Posterior vena cava (tissue), 2 donors: ENCODE results near the gene MSN. TPM values are rescaled to one million over a fixed set of nuclear protein-coding genes. Genes with fewer than 3 reads are reported as not detected.
A peak's percentile ranks its signal among the peaks of the same experiment; 100 is the strongest.
"Not testable (repeated sequence)": the region's sequence is repeated elsewhere in the genome, so short reads cannot be mapped to it uniquely, and the experiment has no call there.

Experiments used
- DNase-seq: peaks from one replicate; pipeline ENCODE4 v3.0.0-alpha.2; 2020; ENCODE audit warnings: low spot score
- intact Hi-C, 2 donors: fragments of 100-400 bp; cut with DNase I; formaldehyde crosslinking; loops; one replicate each; pipeline versions ENCODE4 v1.14.1 to v1.14.2; 2022 to 2023
- long read RNA-seq, 2 donors: library from polyadenylated mRNA; unstranded; transcript quantifications; one replicate each; pipeline ENCODE4 v2.0.0, GENCODE V29; 2020 to 2021
- total RNA-seq, 2 donors: library from RNA; stranded (reverse); fragmentation: NEBNext Ultra II Directional; extraction: Animal tissue kit (Norgen Biotek cat#: 25700); gene quantifications; one replicate each; pipeline ENCODE4 v1.2.1, GENCODE V29; 2021
- donor health status: DM: yes; HTN: yes; CAD: no.
- donor health status: DM: yes; HTN: yes; CAD: no.

The MSN gene
- total RNA-seq, result 100 to 1,000 TPM; 342 to 478 TPM
- long read RNA-seq, donor 1, transcript MSN-201 (13 exons, 3,944 nt), result major isoform, 20 of 86 reads
- long read RNA-seq, donor 1, partial matches to known transcripts, result 28 of 86 reads
- long read RNA-seq, donor 1, other reads (novel, unspliced or antisense), result 38 of 86 reads
- long read RNA-seq, donor 2, transcript MSN-201 (13 exons, 3,944 nt), result major isoform, 5 of 120 reads
- long read RNA-seq, donor 2, partial matches to known transcripts, result 75 of 120 reads
- long read RNA-seq, donor 2, other reads (novel, unspliced or antisense), result 40 of 120 reads

- intact Hi-C loops, result no loop called here
- peak; percentile 95 for DNase-seq
Observed at GRCh38 chrX:65667503-65668376, at the start of gene MSN. TSS of gene MSN (plus strand) at chrX:65667654. CDS start at chrX:65667842, 188 bp downstream.

- DNase-seq, intact Hi-C loops: not testable (repeated sequence)
Observed at GRCh38 chrX:65620096-65620705, 47.3 kb upstream of the MSN start.

GRCh38 chrX:65630771-65631170, 36.7 kb upstream of the MSN start:
- DNase-seq, result no peak

GRCh38 chrX:65633826-65634225, 33.6 kb upstream of the MSN start:
- intact Hi-C loops, result no loop called here
- DNase-seq, result no peak

More at GRCh38 chrX:65630771-65631170, 36.7 kb upstream of the MSN start:
- intact Hi-C loops, result no loop called here

- intact Hi-C loops, result loop anchor here in 1 of 2 donors (5.0 kb wide), 1 partner anchor 32 kb away; no protein-coding TSS in a partner anchor
- no peak for DNase-seq
Observed at GRCh38 chrX:65634732-65635131, 32.7 kb upstream of the MSN start.

- intact Hi-C loops, result loop anchor here in 1 of 2 donors (5.0 kb wide), 1 partner anchor 33 kb away; no protein-coding TSS in a partner anchor
Observed at GRCh38 chrX:65635378-65635777, 32.1 kb upstream of the MSN start.

GRCh38 chrX:65635822-65636221, 31.6 kb upstream of the MSN start:
- intact Hi-C loops, result loop anchor here in 1 of 2 donors (5.0 kb wide), 1 partner anchor 34 kb away; no protein-coding TSS in a partner anchor
- no peak for DNase-seq

More at GRCh38 chrX:65635378-65635777, 32.1 kb upstream of the MSN start:
- DNase-seq, result no peak

GRCh38 chrX:65636261-65636660, 31.2 kb upstream of the MSN start:
- DNase-seq, result not testable (repeated sequence)
- intact Hi-C loops, result loop anchor here in 1 of 2 donors (5.0 kb wide), 1 partner anchor 34 kb away; no protein-coding TSS in a partner anchor

GRCh38 chrX:65637335-65637734, 30.1 kb upstream of the MSN start:
- intact Hi-C loops, result loop anchor here in 1 of 2 donors (5.0 kb wide), 1 partner anchor 35 kb away; no protein-coding TSS in a partner anchor
- DNase-seq, result no peak

- intact Hi-C loops, result no loop called here
- no peak for DNase-seq
Observed at GRCh38 chrX:65642914-65643491, 24.5 kb upstream of the MSN start.

- intact Hi-C loops, result no loop called here
- no peak for DNase-seq
Observed at GRCh38 chrX:65643531-65644052, 23.9 kb upstream of the MSN start.

GRCh38 chrX:65644621-65645289, 22.7 kb upstream of the MSN start:
- intact Hi-C loops, result no loop called here
- DNase-seq, result peak; percentile 94

GRCh38 chrX:65647801-65648200, 19.7 kb upstream of the MSN start:
- DNase-seq, result no peak
- intact Hi-C loops, result loop anchor here in 1 of 2 donors (2.0 kb wide), 1 partner anchor 41 kb away; no protein-coding TSS in a partner anchor

- no peak for DNase-seq
- intact Hi-C loops, result no loop called here
Observed at GRCh38 chrX:65652098-65652497, 15.4 kb upstream of the MSN start.

GRCh38 chrX:65657009-65657441, 10.4 kb upstream of the MSN start:
- intact Hi-C loops, DNase-seq: not testable (repeated sequence)

GRCh38 chrX:65657659-65658058, 9.8 kb upstream of the MSN start:
- intact Hi-C loops, result no loop called here
- no peak for DNase-seq

- intact Hi-C loops, result no loop called here
Observed at GRCh38 chrX:65658229-65658628, 9.2 kb upstream of the MSN start.

GRCh38 chrX:65667157-65667502, 324 bp upstream of the MSN start:
- intact Hi-C loops, result no loop called here

More at GRCh38 chrX:65658229-65658628, 9.2 kb upstream of the MSN start:
- DNase-seq, result no peak

More at GRCh38 chrX:65667157-65667502, 324 bp upstream of the MSN start:
- no peak for DNase-seq
